ENCODE data around the gene TOE1.
"Not testable (repeated sequence)": the region's sequence is repeated elsewhere in the genome, so short reads cannot be mapped to it uniquely, and the experiment has no call there.

The TOE1 gene

DNA sequence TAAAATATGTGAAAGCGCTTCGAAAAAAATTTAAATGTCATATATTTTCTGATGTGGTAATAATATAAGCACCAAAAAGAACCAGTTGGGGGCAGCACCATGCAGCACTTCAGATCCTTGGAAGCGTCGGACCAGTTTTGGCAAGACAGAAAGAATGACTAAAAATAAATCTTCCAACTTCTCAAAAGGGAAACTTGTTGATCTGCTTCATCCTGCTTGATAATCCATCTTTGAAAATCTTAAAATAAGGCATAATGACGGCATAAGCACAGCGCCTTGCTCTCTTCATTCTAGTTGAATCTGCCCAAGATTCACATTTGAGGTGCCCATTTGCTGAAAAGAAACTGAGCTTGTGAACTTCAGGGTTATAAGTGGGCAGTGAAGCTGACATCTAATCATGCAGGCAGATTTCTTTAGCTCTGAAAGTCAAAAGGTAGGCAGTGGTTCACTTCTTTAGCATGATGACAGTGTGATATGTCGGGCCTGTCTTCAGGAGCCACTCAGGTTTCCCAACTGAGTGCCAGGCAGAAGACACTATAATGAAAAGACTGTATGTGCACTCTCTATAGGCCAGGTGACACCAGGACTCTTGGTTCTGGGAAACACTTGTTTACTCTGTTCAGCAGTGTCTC lies 20.0 kb downstream of the TOE1 start:
- DNase-seq: peak; percentile 59 to 62

DNA sequence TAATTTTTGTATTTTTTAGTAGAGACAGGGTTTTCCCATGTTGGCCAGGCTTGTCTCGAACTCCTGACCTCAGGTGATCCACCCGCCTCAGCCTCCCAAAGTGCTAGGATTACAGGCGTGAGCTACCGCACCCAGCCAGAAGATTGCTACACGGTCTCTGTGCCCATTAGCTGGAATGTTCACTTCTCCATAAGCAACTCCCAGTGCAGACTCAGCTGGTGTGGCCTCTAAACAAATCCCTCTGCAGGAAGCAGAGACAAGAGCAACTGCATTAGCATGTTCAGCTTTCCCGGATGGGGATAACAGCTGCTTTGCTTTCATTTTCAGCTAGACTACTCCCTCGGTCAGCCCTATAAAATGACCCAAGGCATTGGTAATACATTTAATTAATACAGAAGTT lies 21.0 kb downstream of the TOE1 start:
- DNase-seq: not testable (repeated sequence)

DNA sequence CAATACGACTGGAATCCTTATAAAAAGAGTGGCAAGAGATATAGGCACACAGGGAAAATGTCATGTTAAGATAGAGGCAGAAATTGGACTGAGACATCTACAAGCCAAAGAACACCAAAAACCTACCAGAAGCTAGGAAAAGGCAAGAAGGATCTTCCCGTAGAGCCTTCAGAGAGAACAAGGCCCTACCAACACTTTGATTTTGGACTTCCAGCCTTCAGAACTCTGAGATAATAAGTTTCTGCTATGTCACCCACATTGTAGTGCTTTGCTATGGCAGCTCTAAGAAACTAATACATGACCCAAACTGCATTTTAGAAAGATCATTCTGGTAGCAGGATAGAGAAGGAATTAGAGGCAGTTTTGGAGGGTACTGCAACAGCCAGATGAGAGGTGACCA lies 24.3 kb downstream of the TOE1 start:
- no peak for DNase-seq

DNA sequence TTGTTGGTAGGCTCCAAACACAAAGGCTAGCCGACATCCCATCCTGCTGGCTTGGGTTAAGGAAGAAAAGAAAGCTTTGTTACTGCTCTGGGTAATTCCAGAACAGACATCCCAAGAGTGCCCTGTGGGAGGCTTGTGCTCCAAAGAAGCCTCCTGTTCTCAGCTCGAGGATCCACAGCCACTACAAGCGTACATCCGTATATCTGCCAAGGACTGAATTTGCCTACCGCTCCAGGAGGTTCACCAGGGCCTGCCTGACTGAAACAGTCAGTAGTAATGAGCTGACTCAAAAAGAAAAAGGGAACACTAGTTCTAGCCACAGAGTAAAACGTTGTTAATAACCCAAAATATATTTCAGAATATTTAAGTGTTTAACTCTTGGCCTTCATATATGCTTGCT lies 25.1 kb downstream of the TOE1 start:
- no peak for DNase-seq

DNA sequence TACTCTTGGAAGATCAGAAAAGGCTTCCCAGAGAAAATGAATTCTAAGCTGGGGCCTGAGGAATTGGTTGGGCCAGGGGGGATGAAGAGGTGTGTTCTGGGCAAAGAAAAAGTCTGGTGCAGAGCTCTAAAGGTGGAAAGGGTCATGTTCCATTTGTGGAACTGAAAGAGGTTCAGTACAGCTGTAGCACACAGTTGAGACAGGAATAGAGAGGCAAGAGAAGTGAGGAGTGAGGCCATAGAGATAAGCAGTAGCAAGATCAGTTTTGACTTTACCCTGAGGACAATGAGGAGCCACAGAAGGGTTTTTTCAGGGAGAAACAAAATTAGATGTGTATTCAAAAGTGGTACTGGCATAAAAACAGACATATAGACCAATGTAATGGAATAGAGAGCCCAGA lies 30.6 kb downstream of the TOE1 start:
- DNase-seq: no peak

DNA sequence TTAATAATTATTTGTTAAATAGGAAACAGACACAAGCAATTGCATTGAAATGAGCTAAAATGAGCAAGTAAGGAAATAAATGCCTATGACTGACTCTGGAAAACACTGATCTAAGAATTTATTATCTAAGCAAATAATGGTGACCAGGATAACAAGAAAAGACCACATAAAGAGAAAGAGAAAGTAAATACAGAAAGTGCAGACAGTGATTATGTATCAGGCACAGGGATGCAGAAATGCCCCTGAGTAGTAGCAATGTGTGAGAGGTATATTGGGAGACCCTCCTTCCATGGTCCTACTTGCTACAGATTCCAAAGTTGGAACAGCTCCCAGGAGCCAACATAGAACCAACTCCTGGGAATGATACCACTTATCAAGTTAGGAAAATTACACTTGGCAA lies 33.6 kb downstream of the TOE1 start:
- DNase-seq: no peak

DNA sequence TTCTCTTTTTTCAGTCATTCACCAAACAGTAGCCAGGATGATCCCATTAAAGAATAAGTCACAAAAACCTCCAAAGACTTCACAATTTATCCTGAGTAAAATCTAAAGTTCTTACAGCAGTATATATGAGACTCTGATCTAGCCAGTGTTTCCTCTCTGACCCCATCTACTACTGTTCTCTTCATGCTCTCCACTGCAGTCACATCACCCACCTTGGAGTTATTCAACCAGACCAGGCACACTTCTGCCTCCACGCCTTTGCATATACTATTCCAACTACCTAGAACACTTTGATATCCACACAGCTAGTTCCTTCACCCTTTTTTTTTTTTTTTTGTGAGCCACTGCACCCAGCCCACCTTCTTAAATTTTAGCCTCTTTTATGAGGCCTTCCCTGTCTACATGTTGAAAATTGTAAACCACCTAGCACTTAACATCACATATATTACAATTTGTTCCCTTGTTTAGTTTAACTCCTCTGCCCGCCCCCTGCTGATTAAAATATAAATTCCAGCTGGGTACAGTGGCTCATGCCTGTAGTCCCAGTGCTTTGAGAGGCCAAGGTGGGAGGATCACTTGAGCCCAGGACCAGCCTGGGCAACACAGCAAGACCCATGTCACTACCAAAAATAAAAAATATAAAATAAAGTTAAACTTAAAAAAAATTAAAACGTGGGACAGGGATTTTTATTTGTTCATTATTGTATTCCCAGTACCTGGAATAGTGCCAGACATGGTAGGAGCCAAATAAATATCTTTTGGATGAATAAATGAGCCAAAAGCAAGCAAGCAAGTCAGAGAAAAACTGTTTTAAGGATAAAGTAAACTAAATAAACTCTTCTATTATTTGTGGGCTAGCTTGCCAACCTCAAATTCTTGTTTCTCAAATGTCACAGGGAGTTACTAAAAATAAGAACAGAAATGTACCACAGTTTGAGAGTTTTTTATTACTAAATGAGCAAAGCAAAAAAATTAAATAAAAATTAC lies 35.4 kb downstream of the TOE1 start:
- no peak for DNase-seq

DNA sequence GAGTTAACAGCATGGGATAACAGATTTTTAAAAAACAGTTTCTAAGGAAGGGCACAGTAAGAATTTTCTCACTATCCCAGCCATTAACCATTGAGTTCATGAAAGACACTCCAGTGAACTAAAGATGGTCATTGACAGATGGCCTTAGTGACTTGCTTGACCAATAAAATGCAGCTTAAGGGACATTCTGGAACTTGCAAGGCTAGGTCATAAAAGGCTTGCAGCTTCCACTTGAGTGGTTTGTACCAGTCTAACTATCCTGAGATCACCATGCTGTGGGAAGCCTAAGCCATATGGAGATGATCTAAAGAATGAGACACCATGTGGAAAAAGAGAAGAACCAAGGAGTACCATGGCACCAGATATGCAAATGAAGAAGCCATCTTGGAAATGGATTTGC lies 38.2 kb downstream of the TOE1 start:
- DNase-seq: no peak

DNA sequence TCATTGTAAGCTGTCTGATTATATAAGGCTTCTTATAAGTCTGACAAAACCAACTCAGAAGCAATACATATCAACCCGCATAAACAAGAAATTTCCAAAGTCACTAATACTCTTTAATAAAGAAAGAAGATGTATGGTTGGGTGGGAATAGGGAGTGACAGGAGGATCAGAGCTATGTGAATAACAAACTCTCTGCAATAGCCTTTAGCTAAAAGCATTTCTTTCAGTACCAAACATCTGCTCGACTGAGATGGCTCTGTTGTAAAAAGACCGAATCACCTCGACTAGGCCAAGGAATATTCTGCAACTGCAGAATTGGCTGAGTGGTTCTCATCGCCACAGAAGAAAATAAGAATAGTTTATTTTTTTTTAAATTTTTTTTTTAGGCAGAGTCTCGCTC lies 39.6 kb downstream of the TOE1 start:
- DNase-seq: no peak

DNA sequence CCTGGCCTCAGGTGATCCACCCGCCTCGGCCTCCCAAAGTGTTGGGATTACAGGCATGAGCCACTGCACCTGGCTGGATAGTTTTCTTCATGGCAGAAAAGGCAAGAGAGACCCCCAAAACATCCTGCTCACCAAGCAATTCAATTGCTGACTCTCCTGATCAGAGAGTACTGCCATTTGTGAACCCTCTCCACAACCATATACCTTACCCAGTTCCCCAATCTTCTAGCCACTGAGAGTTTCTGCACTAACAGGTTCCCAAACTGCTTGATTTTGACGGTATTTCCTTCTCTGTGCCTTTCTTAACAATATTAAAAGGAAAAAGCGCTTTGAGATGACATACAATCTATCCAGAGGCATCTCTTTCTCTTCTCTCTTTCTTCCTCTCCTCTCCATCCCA lies 40.2 kb downstream of the TOE1 start:
- DNase-seq: no peak

DNA sequence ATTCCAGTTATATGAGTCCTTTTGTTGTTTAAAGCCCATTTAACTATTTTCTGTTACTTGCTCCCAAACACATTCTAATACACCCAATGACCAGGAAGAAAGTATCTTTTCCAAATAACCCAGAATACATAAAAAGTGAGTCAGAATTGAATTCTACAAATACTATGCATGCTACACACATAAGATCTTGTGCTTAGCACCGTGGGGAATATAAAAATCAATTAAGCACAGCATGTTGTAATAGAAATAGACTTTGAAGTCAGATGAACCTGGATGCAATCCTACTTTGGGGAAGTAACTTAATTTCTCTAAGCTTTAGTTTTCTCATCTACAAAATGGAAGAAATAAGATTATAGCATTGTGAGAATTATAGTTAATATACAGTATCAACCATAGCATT lies 40.8 kb downstream of the TOE1 start:
- no peak for DNase-seq

DNA sequence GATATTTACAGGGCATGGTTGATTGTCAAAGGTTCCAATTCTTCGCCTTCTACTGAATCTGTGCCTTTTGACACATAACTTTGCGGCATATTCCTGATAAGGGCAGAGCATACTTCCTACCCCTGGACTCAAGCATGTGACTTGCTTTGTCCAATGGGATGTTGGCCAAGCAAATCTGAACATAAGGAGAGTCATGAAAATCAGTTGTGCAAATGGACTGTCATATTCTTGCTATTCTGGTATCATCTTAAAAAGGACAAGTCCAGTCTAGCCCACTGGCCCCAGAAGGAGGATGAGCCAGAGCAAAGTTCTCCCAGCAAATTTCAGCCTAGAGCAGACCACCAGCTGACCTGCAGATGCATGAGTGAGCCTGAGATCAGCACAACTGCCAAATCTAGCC lies 41.3 kb downstream of the TOE1 start:
- no peak for DNase-seq

DNA sequence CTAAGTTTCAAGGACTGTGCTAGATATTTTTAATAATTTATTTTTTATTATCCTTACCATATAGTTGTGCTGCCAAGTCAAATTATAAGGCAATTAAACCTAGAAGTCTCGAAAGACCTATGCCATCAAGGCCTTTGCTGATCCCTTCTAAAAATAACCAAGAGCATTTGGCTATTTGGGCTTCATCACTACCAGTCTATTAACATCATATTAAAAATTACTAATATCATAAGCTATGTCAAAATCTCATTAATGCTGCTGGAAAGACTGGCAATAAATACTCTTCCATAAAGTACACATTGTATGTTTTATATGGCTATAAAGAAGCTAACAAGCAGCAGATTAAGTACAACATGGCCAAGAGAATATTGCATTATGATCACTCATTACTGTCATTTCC lies 43.2 kb downstream of the TOE1 start:
- DNase-seq: no peak

DNA sequence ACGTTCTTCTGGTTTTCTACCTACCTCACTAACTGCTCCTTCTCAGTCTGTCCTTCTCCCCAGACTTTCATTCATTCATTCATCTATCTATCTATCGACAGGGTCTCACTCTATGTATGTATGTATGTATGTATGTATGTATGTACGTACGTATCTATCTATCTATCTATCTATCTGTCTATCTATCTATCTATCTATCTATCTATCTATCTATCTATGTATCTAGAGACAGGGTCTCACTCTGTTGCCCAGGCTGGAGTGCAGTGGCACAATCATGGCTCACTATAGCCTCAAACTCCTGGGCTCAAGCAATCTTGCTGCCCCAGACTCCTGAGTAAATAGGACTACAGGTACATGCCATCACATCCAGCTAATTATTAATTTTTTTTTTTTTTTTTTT lies 44.2 kb downstream of the TOE1 start:
- DNase-seq: not testable (repeated sequence)

DNA sequence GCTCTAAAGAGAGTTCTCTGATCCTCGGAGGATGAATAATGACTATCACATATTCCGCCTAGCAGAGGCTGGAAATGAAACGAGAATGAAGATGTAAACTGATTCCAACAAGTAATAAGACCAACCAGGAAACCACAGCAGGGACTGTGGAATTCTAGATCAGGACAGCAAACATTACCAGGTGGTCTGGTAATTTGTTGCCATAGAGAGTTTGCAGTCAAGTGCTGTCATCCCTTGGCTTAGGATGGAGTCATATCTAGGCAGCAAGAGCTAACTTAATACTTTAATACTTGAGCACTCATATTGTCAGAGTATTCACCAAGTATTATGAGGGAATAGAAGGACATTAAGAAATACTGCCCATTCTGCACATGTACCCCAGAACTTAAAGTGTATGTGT lies 45.3 kb downstream of the TOE1 start:
- DNase-seq: no peak

DNA sequence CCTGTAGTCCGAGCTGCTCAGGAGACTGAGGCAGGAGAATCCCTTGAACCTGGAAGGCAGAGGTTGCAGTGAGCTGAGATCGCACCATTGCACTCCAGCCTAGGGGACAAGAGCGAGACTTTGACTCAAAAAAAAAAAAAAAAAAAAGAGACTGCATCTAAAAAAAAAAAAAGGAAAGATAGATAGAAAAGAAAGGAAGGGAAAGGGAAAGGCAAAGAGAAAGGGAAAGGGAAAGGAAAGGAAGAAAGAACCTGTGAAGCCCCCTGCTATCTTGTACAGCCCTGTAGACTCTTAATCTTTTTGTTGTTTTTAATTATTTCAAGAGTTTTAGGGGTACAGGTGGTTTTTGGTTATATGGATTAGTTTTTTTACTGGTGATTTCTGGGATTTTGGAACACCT lies 46.2 kb downstream of the TOE1 start:
- DNase-seq: no peak

All from CD4-positive, alpha-beta T cell treated with Interferon alpha-2 for 1 hour (primary cell).